HG02970 (cell line): Measurements from ENCODE around the gene LPIN1.

Experiments used
- ATAC-seq: cut with Tn5 transposase; IDR thresholded peaks from one replicate; pipeline ENCODE4 v1.9.1; 2021; ENCODE audit warnings: mild to moderate bottlenecking, moderate library complexity, moderate number of reproducible peaks; ENCODE audit not compliant: unreplicated experiment, low FRiP score

The LPIN1 gene

DNA sequence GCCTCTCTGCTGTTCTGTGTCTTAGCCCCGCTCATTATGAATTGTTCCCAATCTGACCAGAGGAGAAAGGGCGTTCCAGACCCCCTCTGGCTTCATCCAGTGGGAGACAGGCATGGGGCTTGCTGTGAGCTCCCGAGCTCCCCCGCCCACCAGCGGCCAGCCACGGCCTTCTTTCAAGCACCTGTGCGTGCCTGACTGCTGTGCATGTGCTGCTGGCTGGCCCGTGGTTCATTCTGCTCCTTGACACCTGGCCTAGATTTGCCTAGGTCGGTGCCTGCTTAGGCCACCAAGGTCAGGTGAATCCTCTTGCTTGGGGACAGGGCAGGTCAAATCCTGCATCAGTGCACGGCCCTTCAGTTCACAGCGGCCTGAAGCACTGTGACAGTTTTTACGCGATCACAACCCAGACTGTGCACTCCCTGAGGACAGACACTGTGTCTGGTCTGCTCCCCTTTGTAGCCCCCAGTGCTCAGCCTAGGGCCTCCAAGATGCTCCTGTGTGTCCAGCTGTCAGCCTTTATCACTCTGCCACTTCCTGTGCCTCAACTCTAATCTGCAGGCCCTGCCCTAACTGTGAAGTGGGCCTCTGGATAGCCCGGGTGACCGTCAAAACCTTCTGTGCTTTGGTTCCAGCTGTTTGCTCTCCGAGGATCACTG lies 3.6 kb upstream of the LPIN1 start:
- no peak for ATAC-seq

DNA sequence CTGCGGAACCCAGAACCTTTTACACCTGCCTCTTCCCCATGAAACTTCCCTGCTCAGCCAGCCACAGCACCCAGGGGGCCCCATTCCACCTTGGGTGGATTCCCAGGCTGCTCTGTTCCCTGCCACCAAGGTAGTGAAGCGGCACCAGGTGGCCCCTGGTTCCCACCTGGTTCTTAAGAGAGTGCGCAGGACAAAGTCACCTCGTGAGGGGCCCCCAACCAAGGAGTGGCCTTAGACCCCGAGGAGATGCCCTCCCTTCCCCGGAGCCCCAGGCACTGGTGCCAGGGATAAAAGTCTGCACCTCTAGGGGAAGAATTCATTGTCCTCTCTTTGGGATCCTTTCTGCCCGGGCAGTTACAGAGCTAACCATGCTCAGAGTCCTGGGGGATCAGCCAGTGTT lies 3.1 kb upstream of the LPIN1 start:
- ATAC-seq = no peak

DNA sequence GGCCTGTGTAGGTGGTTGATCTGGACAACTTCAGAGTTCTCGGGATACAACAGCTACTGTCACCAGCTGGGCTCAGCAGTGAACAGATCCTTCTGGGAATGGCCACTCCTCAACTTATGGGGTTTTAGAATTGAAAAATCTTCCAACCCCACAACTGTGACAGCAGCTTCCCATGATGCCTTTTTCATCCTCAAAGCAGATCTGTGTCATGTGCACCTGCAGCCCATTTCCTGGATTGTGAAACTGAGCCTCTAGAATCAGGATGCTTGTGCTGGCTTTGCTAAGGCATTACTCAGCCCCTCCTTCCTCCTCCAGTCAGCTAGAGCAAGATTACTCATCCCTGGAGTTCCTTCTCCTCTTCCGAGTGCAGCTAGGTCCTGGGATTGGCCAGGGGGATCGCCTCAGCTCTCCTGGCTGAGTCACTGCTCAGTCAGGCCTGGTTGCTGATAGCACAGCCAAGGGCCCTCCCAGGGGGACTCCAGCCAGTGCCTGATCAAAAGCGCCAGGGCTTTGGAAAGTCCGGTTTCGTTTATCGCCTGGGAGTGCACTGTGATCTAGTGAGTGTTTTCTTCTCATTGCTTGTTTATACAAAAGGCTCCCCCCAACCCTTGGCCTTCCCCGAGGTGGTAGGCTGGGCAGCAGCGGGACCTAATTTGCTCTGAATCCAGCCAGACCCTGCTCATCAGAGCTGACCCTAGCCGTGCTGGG lies 2.4 kb upstream of the LPIN1 start:
- peak; percentile 40 for ATAC-seq

GRCh38 chr2:11744631-11745394 lies 1.6 kb upstream of the LPIN1 start:
- ATAC-seq = no peak

DNA sequence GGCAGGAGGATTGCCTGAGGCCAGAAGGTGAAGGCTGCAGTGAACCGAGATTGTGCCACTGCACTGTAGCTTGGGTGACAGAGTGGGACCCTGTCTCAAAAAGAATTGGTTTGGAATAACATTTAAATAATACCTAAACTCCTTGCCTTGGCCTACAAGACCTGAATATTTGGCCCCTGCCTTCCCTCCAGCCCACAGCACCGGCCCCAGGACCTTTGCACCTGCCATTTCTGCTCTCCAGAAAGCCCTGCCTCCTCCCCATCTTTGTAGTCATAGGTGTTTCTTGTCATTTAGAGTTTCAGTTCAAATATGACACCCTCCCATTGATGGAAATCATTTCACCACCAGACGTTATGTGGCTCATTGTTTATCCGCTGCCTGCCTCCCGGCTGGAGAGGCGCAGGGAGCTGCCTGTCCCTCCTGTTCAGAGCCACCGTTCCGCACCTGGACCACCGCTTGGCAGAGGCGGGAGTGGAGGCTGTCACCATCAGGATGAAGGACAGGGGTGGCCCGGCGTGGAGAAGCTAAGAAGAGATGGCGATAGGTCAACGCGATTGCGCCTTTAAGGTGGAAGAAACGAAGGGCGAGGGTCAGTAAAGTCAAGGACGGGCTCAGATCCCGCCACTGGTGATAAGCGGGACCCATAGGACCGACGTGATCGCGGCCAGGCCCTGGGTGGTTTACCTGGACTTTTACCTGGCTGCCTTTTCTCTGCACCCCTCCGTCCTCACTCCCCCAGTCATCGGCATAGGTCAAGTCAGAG lies 638 bp upstream of the LPIN1 start:
- ATAC-seq = no peak

DNA sequence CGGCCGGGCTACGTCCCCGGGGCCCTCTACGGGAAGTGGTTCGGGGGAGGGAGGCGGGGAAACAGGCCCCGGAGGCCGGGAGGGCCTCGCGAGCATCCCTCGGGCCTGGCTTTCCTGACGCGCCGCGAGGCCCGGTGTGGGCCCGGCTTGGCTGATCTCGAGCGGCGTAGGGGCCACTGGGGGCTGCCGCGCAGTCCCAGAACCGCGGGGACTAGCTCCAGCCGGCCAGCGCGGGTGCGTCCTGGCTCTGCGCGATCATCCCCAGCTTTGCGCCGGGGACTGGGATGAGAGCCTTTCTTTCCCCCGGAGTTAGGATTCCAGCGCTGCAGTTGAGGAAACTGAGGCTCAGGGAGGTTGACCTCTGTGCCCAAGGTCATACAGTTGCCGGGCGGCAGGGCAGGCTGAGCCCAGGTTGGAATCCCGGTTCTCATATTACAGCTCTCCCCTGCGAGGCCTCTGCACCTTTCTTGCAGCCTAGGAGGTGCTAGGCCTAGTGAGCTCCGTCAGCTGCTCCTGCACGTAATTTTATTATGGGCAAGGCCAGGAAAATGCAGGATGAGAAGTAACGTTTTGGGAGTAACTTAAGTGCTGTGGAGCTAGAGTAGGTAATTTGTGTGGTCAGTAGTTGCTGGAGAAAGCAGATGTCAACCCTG lies 501 bp downstream of the LPIN1 start:
- no peak for ATAC-seq

- no peak for ATAC-seq
Observed at GRCh38 chr2:11748018-11748860, 1.8 kb downstream of the LPIN1 start.

DNA sequence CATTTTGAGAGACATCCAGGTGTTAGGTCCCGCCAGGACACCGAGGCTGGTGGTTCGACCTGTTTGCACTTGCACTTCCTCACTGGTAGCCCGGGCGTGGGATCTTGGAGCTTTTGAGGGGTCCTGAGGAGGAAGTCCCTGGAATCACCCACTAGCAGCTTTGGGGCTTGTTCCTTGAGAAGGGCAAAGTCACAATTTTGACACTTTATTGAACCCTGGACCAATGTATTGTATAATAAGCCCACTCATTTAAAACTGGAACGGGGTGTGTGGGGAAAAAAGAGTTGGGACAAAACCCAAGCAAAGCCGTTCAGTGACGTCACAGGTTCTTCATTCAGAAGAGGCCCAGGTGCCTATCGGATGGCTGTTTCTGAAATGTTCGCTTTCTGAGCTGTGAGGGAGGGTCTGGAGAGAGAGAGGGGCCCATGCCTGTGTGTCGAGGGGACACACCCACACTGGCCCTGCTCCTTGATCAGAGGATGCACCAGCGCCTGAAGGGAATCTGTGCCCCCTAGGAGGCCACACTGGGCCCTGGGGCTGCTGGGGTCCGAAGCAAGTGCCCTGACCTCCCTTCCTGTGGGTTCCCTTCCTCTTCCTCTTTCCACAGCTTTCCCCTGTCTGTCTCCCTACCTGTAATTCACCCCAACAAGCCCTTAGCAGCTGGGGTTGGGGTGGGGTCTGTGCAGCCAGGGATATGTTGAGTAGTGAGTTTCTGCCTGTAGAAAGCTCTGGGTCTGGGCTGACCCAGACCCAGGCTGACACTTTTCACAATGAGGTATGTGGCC lies 2.6 kb downstream of the LPIN1 start:
- no peak for ATAC-seq

GRCh38 chr2:11749646-11750349 lies 3.4 kb downstream of the LPIN1 start:
- ATAC-seq = no peak

GRCh38 chr2:11750422-11750821 lies 4.0 kb downstream of the LPIN1 start:
- ATAC-seq = peak; percentile 21

GRCh38 chr2:11750917-11751316 lies 4.5 kb downstream of the LPIN1 start:
- no peak for ATAC-seq

- no peak for ATAC-seq
Observed at GRCh38 chr2:11752906-11753305, 6.5 kb downstream of the LPIN1 start.

GRCh38 chr2:11753452-11753885 lies 7.0 kb downstream of the LPIN1 start:
- peak; percentile 79 for ATAC-seq

- peak; percentile 29 for ATAC-seq
Observed at GRCh38 chr2:11753886-11754699, 7.7 kb downstream of the LPIN1 start.

DNA sequence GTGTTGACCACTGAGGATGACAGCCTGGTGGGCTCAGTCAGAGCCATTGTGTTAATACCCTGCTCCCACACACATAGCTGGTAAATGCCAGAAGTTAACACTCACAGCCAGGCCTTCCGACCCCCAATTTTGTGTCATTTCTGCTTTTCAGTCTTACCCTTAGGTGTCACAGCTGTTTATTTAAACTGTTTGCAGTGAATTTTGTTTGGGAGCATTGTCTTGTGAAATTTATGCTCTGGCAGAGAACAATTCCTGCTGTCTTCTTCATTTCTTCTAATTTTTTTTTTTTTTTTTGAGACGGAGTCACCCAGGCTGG lies 8.2 kb downstream of the LPIN1 start:
- no peak for ATAC-seq

DNA sequence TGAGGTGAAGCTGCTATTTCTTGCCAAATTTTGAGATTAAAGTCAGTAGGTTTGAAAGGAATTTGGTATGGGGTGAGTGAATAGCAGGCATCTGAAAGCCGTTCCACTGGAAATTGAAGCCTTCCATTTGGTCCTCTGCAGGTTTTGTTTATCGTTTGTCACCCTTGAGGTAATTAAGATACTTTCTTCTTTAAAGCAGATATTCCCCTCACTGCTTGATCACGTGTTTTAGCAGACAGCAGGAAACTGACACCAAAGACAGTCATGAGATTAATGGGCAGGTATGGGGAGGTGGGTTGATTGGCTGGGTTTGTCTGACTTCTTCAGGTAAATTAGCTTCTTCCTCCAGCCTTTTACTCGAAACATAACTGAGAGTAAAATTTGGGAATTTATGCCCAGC lies 10.7 kb downstream of the LPIN1 start:
- ATAC-seq = no peak

DNA sequence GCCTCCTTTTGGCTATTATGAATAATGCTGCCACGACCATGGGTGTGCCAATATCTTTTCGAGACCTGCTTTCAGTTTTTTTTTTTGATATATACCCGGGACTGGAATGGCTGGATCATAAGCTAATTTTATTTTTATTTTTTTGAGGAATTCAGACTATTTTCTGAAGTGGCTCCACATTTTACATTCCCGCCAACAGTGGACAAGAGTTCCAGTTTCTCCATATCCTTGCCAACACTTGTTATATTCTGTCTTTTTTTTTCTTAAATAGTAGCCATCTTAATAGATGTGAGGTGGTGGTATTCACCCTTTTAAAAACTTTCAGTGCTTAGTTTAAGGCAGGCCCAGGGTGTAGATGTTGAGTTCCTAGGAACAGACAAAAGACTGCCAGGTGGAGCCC lies 11.8 kb downstream of the LPIN1 start:
- ATAC-seq = no peak
